ENCODE measurements around the gene DPY30.
"Not testable (repeated sequence)": the region's sequence is repeated elsewhere in the genome, so short reads cannot be mapped to it uniquely, and the experiment has no call there.

The DPY30 gene

GRCh38 chr2:32039447-32040219 lies at the start of gene DPY30:
DPY30 (minus strand) TSS chr2:32039805; CDS start chr2:32039456, 349 bp downstream.
- DNase-seq (ENCODE audit: extremely low spot score, insufficient read length, low read depth): peak; percentile 87
- FAIRE-seq: peak; percentile 91

DNA sequence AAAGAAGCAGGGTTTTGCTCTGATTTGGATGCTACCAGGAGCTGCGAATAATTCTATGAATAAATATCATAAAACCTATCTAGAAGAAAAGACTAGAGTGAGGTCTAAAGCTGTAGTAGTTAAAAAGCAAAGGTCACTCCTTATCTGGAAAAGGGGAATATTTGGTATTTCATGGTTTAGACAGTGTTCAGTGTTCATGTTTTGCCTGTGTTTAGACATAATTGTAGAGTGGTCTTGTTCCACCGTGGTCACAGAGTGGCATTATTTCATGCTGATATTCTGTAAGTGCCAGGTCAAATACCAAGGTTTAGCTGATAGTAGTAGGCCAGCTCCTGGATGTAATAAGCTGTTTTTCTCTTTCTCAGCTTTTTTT lies 34.5 kb upstream of the DPY30 start:
- FAIRE-seq (no peak), DNase-seq (ENCODE audit: extremely low spot score, insufficient read length, low read depth) (no peak)

GRCh38 chr2:32067549-32067948 lies 27.9 kb upstream of the DPY30 start:
- no peak for DNase-seq (ENCODE audit: extremely low spot score, insufficient read length, low read depth)
- FAIRE-seq: no peak

GRCh38 chr2:32064713-32065112 lies 25.1 kb upstream of the DPY30 start:
- FAIRE-seq (peak; percentile 38), DNase-seq (ENCODE audit: extremely low spot score, insufficient read length, low read depth) (no peak)

GRCh38 chr2:32064021-32064601 lies 24.5 kb upstream of the DPY30 start:
- FAIRE-seq (peak; percentile 9), DNase-seq (ENCODE audit: extremely low spot score, insufficient read length, low read depth) (no peak)

GRCh38 chr2:32063310-32064020 lies 23.9 kb upstream of the DPY30 start, which contains the start of gene SPAST:
SPAST (plus strand) TSS chr2:32063556; CDS start chr2:32063832, 276 bp downstream.
- FAIRE-seq: peak; percentile 98

GRCh38 chr2:32061973-32062861 lies 22.6 kb upstream of the DPY30 start:
- no peak for DNase-seq (ENCODE audit: extremely low spot score, insufficient read length, low read depth)
- no peak for FAIRE-seq

More at GRCh38 chr2:32063310-32064020, 23.9 kb upstream of the DPY30 start, which contains the start of gene SPAST:
- peak; percentile 97 for DNase-seq (ENCODE audit: extremely low spot score, insufficient read length, low read depth)

- DNase-seq (ENCODE audit: extremely low spot score, insufficient read length, low read depth) (no peak), FAIRE-seq (no peak)
These were observed 21.8 kb upstream of the DPY30 start for GRCh38 chr2:32061430-32061829.

DNA sequence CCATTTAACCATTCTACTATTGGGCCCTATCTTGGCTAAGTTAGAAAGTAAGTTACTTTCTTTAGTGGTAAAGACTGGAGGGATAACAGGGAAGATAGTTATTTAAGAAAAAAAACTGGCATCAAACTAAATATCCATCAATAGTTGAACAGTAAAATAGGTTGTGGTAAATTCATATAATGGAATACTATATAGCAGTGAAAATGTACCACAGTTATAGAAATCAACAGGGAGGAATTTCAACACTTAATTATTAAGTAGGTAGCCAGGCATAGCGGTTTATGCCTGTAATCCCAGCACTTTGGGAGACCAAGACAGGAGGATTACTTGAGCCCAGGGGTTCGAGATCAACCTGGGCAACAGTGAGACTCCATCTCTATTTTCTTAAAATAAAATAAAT lies 20.7 kb upstream of the DPY30 start:
- DNase-seq (ENCODE audit: extremely low spot score, insufficient read length, low read depth) (no peak), FAIRE-seq (no peak)

DNA sequence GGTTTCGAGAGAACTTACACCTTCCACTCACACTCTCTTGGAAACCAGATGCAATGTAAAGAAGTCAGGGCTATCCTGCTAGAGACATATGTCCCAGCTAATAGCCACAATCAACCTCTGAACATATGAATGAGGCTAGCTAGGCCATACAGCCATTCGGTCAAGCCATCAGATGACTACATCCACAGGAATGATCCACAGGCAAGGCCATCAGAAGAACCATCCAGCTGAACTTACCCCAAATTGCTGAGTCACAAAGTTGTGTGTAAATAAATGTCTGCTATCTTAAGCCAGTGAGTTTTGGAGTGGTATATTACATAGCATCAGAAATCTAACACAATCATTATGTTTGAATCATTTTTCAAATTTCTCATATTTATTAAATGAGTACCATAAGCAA lies 18.5 kb upstream of the DPY30 start:
- no peak for FAIRE-seq

GRCh38 chr2:32054583-32054982 lies 15.0 kb upstream of the DPY30 start:
- not testable (repeated sequence) for DNase-seq (ENCODE audit: extremely low spot score, insufficient read length, low read depth); FAIRE-seq

More for the DNA sequence above, 18.5 kb upstream of the DPY30 start:
- DNase-seq (ENCODE audit: extremely low spot score, insufficient read length, low read depth): no peak

- no peak for FAIRE-seq
- DNase-seq (ENCODE audit: extremely low spot score, insufficient read length, low read depth): no peak
These were observed 12.3 kb upstream of the DPY30 start for GRCh38 chr2:32051836-32052439.

DNA sequence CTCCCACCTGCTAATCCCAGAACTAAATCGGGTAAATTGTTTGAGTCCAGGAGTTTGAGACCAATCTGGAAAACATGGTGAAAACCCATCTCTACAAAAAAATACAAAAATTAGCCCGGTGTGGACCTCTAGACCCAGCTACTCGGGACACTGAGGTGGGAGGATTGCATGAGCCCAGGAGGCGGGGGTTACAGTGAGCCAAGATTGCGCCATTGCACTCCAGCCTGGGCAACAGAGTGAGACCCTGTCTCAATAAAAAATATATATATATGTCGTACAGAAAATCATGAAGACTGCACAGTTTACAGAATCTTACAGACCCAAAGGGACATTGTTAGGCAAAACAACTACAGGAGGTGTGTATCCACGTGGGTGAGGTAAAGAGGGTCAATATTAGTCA lies 4.0 kb upstream of the DPY30 start:
- FAIRE-seq: no peak
- DNase-seq (ENCODE audit: extremely low spot score, insufficient read length, low read depth): no peak

DNA sequence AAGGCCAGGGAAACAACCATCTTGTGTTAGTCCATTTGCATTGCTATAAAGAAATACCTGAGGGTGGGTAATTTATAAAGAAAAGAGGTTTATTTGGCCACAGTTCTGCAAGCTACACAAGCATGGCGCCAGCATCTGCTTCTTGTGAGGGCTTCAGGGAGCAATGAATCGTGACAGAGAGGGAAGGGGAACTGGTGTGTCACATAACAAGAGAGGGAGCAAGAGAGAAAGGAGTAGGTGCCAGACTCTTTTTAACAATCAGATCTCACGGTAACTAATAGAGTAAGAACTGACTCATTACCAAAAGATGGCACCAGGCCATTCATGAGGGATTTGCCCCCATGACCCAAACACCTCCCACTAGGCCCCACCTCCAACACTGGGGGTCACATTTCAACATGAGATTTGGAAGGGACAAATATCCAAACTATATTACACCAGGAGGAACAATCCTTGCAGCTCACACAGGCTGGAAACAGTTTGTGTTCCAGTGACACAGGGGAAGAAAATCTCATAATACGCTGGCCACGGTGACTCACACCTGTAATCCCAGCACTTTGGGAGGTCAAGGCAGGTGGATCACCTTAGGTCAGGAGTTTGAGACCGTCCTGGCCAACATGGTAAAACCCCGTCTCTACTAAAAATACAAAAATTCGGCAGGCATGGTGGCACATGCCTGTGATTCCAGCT lies 5.3 kb downstream of the DPY30 start:
- not testable (repeated sequence) for DNase-seq (ENCODE audit: extremely low spot score, insufficient read length, low read depth); FAIRE-seq

DNA sequence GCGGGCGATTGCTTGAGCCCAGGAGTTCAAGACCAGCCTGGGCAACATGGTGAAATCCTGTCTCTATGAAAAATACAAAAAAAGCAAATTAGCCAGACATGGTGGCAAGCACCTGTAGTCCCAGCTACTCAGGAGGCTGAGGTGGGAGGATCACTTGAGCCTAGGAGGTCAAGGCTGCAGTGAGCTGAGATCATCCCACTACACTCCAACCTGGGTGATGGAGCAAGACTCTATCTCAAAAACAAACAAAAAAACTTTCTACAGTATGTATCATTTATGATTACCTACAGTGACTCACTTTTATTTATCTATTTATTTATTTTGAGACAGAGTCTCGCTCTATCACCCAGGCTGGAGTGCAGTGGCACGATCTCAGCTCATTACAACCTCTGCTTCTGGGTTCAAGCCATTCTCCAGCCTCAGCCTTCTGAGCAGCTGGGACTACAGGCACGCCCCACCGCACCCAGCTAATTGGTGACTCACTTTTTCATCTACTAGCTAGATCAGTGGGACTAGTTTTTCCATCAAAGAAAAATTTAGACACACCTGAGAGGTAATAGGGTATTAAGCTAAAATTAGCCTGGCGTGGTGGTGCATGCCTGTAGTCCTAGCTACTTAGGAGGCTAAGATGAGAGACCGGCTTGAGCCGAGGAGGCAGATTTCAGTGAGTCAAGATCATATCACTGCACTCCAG lies 20.7 kb downstream of the DPY30 start:
- FAIRE-seq; DNase-seq (ENCODE audit: extremely low spot score, insufficient read length, low read depth): not testable (repeated sequence)

DNA sequence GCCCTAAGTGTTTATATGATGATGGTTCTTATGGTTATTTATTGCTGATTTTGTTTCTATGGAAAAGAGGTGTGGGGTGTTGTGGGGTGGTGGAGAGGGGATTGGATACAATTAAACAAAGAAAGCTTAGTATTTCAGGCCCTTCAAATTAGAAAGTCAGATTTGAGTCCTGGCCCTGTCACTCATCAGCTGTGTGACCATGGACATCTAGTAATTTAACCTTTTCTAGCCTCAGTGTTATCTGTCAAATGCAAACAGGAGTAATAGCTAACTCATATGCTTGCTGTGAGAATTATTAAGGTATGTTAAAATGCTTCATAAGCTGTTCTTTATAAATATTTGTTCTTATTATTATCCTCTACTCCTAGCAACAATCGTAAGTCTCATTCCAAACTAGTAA lies 26.7 kb downstream of the DPY30 start:
- FAIRE-seq (no peak), DNase-seq (ENCODE audit: extremely low spot score, insufficient read length, low read depth) (no peak)

- DNase-seq (ENCODE audit: extremely low spot score, insufficient read length, low read depth) (no peak), FAIRE-seq (no peak)
These were observed 28.1 kb downstream of the DPY30 start for GRCh38 chr2:32011485-32011960.
